MM.1S (cell line): ENCODE measurements around the gene STX8.

ENCODE experiments used
- CTCF ChIP-seq: fragments of 300-600 bp; sonication (generic); IDR thresholded peaks from 2 replicates; pipeline ENCODE4 v1.5.1; 2016; ENCODE audit warnings: antibody characterized with exemption, low read length, mixed read lengths
- EZH2 ChIP-seq: fragments of 300-600 bp; sonication (generic); optimal IDR thresholded peaks from 2 replicates; pipeline ENCODE3; 2017; ENCODE audit warnings: low read depth, mild to moderate bottlenecking, antibody characterized with exemption, low read length, mixed read lengths
- EZH2phosphoT487 ChIP-seq: fragments of 300-600 bp; sonication (generic); IDR thresholded peaks from 2 replicates; pipeline ENCODE4 v1.6.1; 2018; ENCODE audit warnings: antibody characterized with exemption, low read length

- TF ChIP-seq CTCF = no peak
- TF ChIP-seq EZH2phosphoT487 = no peak
- TF ChIP-seq EZH2 = no peak
These were observed 123.7 kb downstream of the STX8 start for GRCh38 chr17:9451934-9452333.
